GM23248 (cell line): ENCODE results near the gene LHX3. TPM values are rescaled to one million over a fixed set of nuclear protein-coding genes. Genes with fewer than 3 reads are reported as not detected.

Experiments
- DNase-seq: peaks from one replicate; pipeline ENCODE4 v3.0.0-alpha.2; 2015
- H2AFZ ChIP-seq: fragments of 200-600 bp; sonication (generic); 2 replicates; pipeline ENCODE4 v1.6.1; 2016; ENCODE audit warnings: antibody characterized with exemption
- H3F3A ChIP-seq: fragments of 200-600 bp; sonication (generic); 2 replicates; pipeline ENCODE4 v1.6.1; 2016; ENCODE audit warnings: mild to moderate bottlenecking, antibody characterized with exemption, mixed run types; ENCODE audit not compliant: insufficient read depth
- H3K27ac ChIP-seq: fragments of 200-600 bp; sonication (generic); 2 replicates; pipeline ENCODE4 v1.5.1; 2016; ENCODE audit warnings: mild to moderate bottlenecking
- H3K27me3 ChIP-seq: fragments of 200-600 bp; sonication (generic); replicated peaks from 2 replicates; pipeline ENCODE4 v1.6.1; 2016; ENCODE audit warnings: mild to moderate bottlenecking; ENCODE audit not compliant: insufficient read depth
- H3K36me3 ChIP-seq: fragments of 200-600 bp; sonication (generic); 2 replicates; pipeline ENCODE4 v1.6.1; 2016; ENCODE audit warnings: low read depth, mild to moderate bottlenecking
- H3K4me1 ChIP-seq: fragments of 200-600 bp; sonication (generic); 2 replicates; pipeline ENCODE4 v1.6.1; 2016; ENCODE audit warnings: mild to moderate bottlenecking; ENCODE audit not compliant: insufficient read depth
- H3K4me2 ChIP-seq: fragments of 200-600 bp; sonication (generic); one replicate; pipeline ENCODE4 v1.6.1; 2016; ENCODE audit warnings: mild to moderate bottlenecking; ENCODE audit not compliant: unreplicated experiment
- H3K4me3 ChIP-seq: fragments of 200-600 bp; sonication (generic); 2 replicates; pipeline ENCODE4 v1.5.1; 2016; ENCODE audit warnings: mild to moderate bottlenecking
- H3K79me2 ChIP-seq: fragments of 200-600 bp; sonication (generic); 2 replicates; pipeline ENCODE4 v1.6.1; 2016; ENCODE audit warnings: mild to moderate bottlenecking; ENCODE audit not compliant: insufficient read depth
- H3K9ac ChIP-seq: fragments of 200-600 bp; sonication (generic); 2 replicates; pipeline ENCODE4 v1.6.1; 2016; ENCODE audit warnings: mild to moderate bottlenecking
- H3K9me2 ChIP-seq: fragments of 200-600 bp; sonication (generic); 2 replicates; pipeline ENCODE4 v1.6.1; 2016; ENCODE audit warnings: mixed run types, mild to moderate bottlenecking, moderate library complexity; ENCODE audit not compliant: insufficient read depth
- H3K9me3 ChIP-seq: fragments of 200-600 bp; sonication (generic); one replicate; pipeline ENCODE4 v1.6.1; 2017; ENCODE audit warnings: low read depth
- H4K20me1 ChIP-seq: fragments of 200-600 bp; sonication (generic); 2 replicates; pipeline ENCODE4 v1.6.0; 2016; ENCODE audit not compliant: insufficient read depth
- EZH2 ChIP-seq: fragments of 200-600 bp; sonication (generic); IDR thresholded peaks from 2 replicates; pipeline ENCODE4 v1.6.1; 2018; ENCODE audit warnings: antibody characterized with exemption, mild to moderate bottlenecking; ENCODE audit not compliant: insufficient read depth, poor library complexity, severe bottlenecking
- EZH2phosphoT487 ChIP-seq: fragments of 200-600 bp; sonication (generic); IDR thresholded peaks from 2 replicates; pipeline ENCODE4 v1.6.1; 2018; ENCODE audit warnings: antibody characterized with exemption, moderate library complexity, mild to moderate bottlenecking, low read depth; ENCODE audit not compliant: insufficient read depth
- WGBS, 2 experiments: methylation state at CpG; one replicate each; pipeline ENCODE4 v1.1.6; 2015 to 2017; ENCODE audit warnings: low lambda C conversion rate in 2 of 2, low coverage in 1 of 2; ENCODE audit errors: missing lambda C conversion rate in 2 of 2; 5-methylcytosine and 5-hydroxymethylcytosine counted together
- in situ Hi-C: fragments of 300-500 bp; cut with MboI; formaldehyde crosslinking; loops from 2 replicates; pipeline ENCODE4 v1.15.0; 2020
- polyA plus RNA-seq: library from polyadenylated mRNA; unstranded; fragments of >200 nt; fragmentation: Nextera tagmentation; extraction: Ambion mirVana; gene quantifications from 2 replicates; pipeline ENCODE4 v1.2.1, GENCODE V29; 2016
- total RNA-seq: library from RNA; depleted of rRNA; stranded (reverse); fragments of >200 nt; shearing (Covaris generic); gene quantifications from 2 replicates; pipeline ENCODE4 v1.2.3, GENCODE V29; 2014

Gene LHX3
- total and polyA plus RNA-seq, 2 experiments from 2014 or later, result not detected

- 91 to 96% methylated on average over 13 of the region's 13 CpGs for WGBS, 2 experiments
- DNase-seq, result no peak
- Histone ChIP-seq H3F3A (no peaks in the 10 kb centered on the region), H3K27ac (no peak overlapping the region), H3K9ac (no peak overlapping the region), H3K4me1 (no peaks in the 10 kb centered on the region), H3K9me3 (no peaks in the 10 kb centered on the region), H3K9me2 (no peaks in the 10 kb centered on the region), H3K36me3 (peaks cover 6% of the 10 kb centered on the region; the same call in 1 of the 2 replicates), H3K4me2 (no peak overlapping the region), H4K20me1 (no peaks in the 10 kb centered on the region), H2AFZ (no peak overlapping the region), H3K79me2 (no peaks in the 10 kb centered on the region), H3K4me3 (no peak overlapping the region), H3K27me3 (no peaks in the 10 kb centered on the region)
- no peak for TF ChIP-seq EZH2
- in situ Hi-C loops, result no loop called here
Measured at GRCh38 chr9:136219276-136219675, 14.3 kb upstream of the LHX3 start.

- 92 to 95% methylated on average over 15 of the region's 15 CpGs for WGBS, 2 experiments
- in situ Hi-C loops, result no loop called here
Measured at GRCh38 chr9:136218673-136219072, 13.7 kb upstream of the LHX3 start.

DNA sequence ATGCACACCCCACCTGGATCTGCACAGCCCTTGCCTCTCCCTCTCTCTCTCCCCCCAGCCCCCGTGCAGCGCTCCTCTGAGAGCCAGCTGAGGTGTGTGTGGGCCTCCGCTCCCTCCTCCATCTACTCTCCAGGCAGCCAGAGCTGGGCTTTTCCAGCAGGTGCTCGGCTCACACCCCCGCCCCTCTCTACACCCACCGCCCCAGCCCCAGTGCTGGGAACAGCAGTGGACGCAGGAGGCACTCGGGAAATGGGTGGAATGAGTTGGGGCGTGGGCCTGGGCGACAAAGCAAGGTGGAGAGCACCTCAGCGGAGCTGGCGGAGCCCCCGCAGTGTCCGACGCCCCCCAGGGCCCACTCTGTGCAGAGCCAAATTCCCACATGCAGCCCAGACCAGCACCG, 13.3 kb upstream of the LHX3 start:
- H3K27me3 ChIP-seq, result no peaks in the 10 kb centered on the region

More at GRCh38 chr9:136218673-136219072, 13.7 kb upstream of the LHX3 start:
- Histone ChIP-seq H3K4me2 (no peak overlapping the region), H4K20me1 (no peaks in the 10 kb centered on the region), H3K27ac (no peak overlapping the region), H3K9me3 (no peaks in the 10 kb centered on the region), H3K9ac (no peak overlapping the region), H3K4me1 (no peaks in the 10 kb centered on the region), H3K36me3 (peaks cover 12% of the 10 kb centered on the region; the same call in 1 of the 2 replicates), H3K9me2 (no peaks in the 10 kb centered on the region), H3K27me3 (no peaks in the 10 kb centered on the region), H3F3A (no peaks in the 10 kb centered on the region), H3K4me3 (no peak overlapping the region), H2AFZ (no peak overlapping the region), H3K79me2 (no peaks in the 10 kb centered on the region)
- no peak for TF ChIP-seq EZH2phosphoT487
- no peak for TF ChIP-seq EZH2
- no peak for DNase-seq

DNA sequence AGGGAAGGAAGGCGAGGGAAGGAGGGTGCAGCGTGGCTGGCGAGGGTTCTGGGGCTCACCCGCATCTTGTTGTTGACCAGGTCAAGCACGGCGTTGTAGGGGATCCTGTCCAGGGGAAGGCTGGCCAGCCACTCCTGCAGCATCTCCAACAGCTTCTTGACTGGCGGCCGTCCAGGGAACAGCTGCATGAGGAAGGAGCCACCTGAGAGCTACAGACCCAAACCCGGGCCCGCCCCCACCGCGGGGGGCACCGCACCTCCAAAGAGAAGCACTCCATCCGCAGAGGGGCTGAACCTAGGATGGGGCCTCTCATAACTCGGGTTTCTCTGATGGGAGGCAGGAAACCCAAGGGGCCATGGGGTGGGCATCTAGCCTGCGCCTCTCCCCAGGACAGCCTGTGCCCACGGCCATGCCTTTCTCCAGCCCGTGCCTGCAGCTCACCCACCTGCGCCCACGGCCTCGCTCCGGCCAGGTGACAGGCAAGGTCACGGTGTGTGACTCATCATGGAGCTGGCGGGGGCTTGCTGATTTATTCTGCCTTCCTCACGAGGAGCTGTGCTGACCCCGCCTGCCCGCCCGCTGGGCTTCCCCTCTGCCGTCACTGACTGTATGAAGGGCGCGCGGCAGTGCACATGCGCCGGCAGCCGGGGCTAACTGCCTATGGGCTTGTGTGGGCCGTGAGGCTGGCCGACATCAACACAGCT, 11.8 kb upstream of the LHX3 start:
- in situ Hi-C loops, result no loop called here
- WGBS, 2 experiments, result 93 to 97% methylated on average over 31 to 35 of the region's 37 CpGs
- no peaks in the 10 kb centered on the region for H3K9me3 ChIP-seq

More for the DNA sequence above, 13.3 kb upstream of the LHX3 start:
- no peaks in the 10 kb centered on the region for H3F3A ChIP-seq
- WGBS, 2 experiments, result 92% methylated on average over 16 of the region's 16 CpGs
- TF ChIP-seq EZH2 (no peak), EZH2phosphoT487 (no peak)
- no peak overlapping the region for H3K4me3 ChIP-seq
- no peaks in the 10 kb centered on the region for H3K9me2 ChIP-seq
- no peak overlapping the region for H2AFZ ChIP-seq
- H3K9ac ChIP-seq, result no peak overlapping the region
- H3K79me2 ChIP-seq, result no peaks in the 10 kb centered on the region
- H4K20me1 ChIP-seq, result no peaks in the 10 kb centered on the region
- H3K36me3 ChIP-seq, result peaks cover 14% of the 10 kb centered on the region; the same call in 1 of the 2 replicates
- H3K9me3 ChIP-seq, result no peaks in the 10 kb centered on the region
- H3K4me1 ChIP-seq, result no peaks in the 10 kb centered on the region
- DNase-seq, result no peak
- H3K4me2 ChIP-seq, result no peak overlapping the region
- in situ Hi-C loops, result no loop called here
- no peak overlapping the region for H3K27ac ChIP-seq

More for the DNA sequence above, 11.8 kb upstream of the LHX3 start:
- H3K27ac ChIP-seq, result no peak overlapping the region
- no peak overlapping the region for H3K4me3 ChIP-seq
- H3F3A ChIP-seq, result no peaks in the 10 kb centered on the region
- H3K4me2 ChIP-seq, result no peak overlapping the region
- no peaks in the 10 kb centered on the region for H3K4me1 ChIP-seq
- H3K9ac ChIP-seq, result no peak overlapping the region
- no peak overlapping the region for H2AFZ ChIP-seq
- no peaks in the 10 kb centered on the region for H3K79me2 ChIP-seq
- H3K9me2 ChIP-seq, result no peaks in the 10 kb centered on the region
- no peaks in the 10 kb centered on the region for H3K27me3 ChIP-seq
- peaks cover 14% of the 10 kb centered on the region; the same call in 1 of the 2 replicates for H3K36me3 ChIP-seq
- no peak for DNase-seq
- no peak for TF ChIP-seq EZH2phosphoT487
- no peak for TF ChIP-seq EZH2
- H4K20me1 ChIP-seq, result no peaks in the 10 kb centered on the region
